HCT116 (cell line): ENCODE results near the gene MUC15. TPM values are rescaled to one million over a fixed set of nuclear protein-coding genes. Genes with fewer than 3 reads are reported as not detected.

Experiments used
- ATAC-seq: fragments of 200-7000 bp; cut with Tn5 transposase; 2 replicates; pipeline ENCODE4 v1.9.1; 2020; ENCODE audit warnings: mild to moderate bottlenecking, moderate library complexity
- BruUV-seq: library from RNA; stranded (reverse); fragments of 400-500 nt; replicated peaks from 2 replicates; lab custom pipeline; 2021; lab: Mats Ljungman, UMichigan
- CTCF ChIA-PET: fragments of 300-600 bp; sonication (Branson Sonifier 250); formaldehyde crosslinking; loops from one replicate; lab custom pipeline; 2021; ENCODE audit warnings: antibody characterized with exemption; lab: Charles Lee
- POLR2A ChIA-PET: fragments of 300-600, 350-600 bp; sonication (Branson Sonifier 250); formaldehyde crosslinking; loops from one replicate; lab custom pipeline; 2021; ENCODE audit warnings: antibody characterized with exemption; lab: Charles Lee
- RAD21 ChIA-PET, 2 experiments: fragments of 300-600 bp; sonication (Branson Sonifier 250); formaldehyde crosslinking; loops; one replicate each; lab custom pipeline; 2023; ENCODE audit warnings: low total read pairs in 2 of 2; ENCODE audit not compliant: uncharacterized antibody in 2 of 2, unreplicated experiment in 2 of 2, low non-redundant PET in 1 of 2; lab: Charles Lee
- DNase-seq: peaks from one replicate; pipeline ENCODE4 v3.0.0-alpha.2; 2010; ENCODE audit warnings: low read depth, low spot score
- H2AFZ ChIP-seq: fragments of 200-600 bp; shearing (Covaris generic), sonication (generic); 2 replicates; pipeline ENCODE4 v1.6.1; 2017; ENCODE audit warnings: low read depth, mixed run types, mixed read lengths, antibody characterized with exemption, low read length; ENCODE audit not compliant: poor library complexity, severe bottlenecking
- H3K27ac ChIP-seq: 2 replicates; pipeline ENCODE4 v1.5.1; 2012; ENCODE audit warnings: low read depth, low read length
- H3K27me3 ChIP-seq: fragments of 200-600 bp; sonication (generic); 2 replicates; pipeline ENCODE4 v1.6.1; 2016; ENCODE audit warnings: mixed run types, low read length, mixed read lengths; ENCODE audit not compliant: insufficient read depth
- H3K36me3 ChIP-seq, 2 experiments: fragments of 200-500 bp in 1 of 2; fragments of 200-600 bp in 1 of 2; sonication (Bioruptor generic) in 1 of 2; sonication (generic) in 1 of 2; 2 replicates each; pipeline versions ENCODE4 v1.5.1 to v1.6.1; 2014 to 2016; ENCODE audit warnings: low read length in 2 of 2, inconsistent platforms in 1 of 2, mixed read lengths in 1 of 2, mixed run types in 1 of 2; ENCODE audit not compliant: insufficient read depth in 2 of 2, control insufficient read depth in 1 of 2
- H3K4me1 ChIP-seq, 2 experiments: fragments of 200-600 bp in 1 of 2; sonication (generic) in 1 of 2; 2 replicates each; pipeline versions ENCODE4 v1.5.1 to v1.6.1; 2012 to 2017; ENCODE audit warnings: low read length in 2 of 2, inconsistent platforms in 1 of 2, mild to moderate bottlenecking in 1 of 2, mixed read lengths in 1 of 2, mixed run types in 1 of 2, moderate library complexity in 1 of 2; ENCODE audit not compliant: insufficient read depth in 2 of 2, control insufficient read depth in 1 of 2
- H3K4me2 ChIP-seq: fragments of 200-600 bp; sonication (generic); 2 replicates; pipeline ENCODE4 v1.6.1; 2017; ENCODE audit warnings: mixed run types, low read length, mixed read lengths
- H3K4me3 ChIP-seq, 2 experiments: fragments of 200-600 bp in 1 of 2; sonication (generic) in 1 of 2; replicated peaks in 1 of 2; 2 replicates each; pipeline ENCODE4 v1.5.1; 2011 to 2016; ENCODE audit warnings: low read length in 2 of 2, control low read depth in 1 of 2, low read depth in 1 of 2, mild to moderate bottlenecking in 1 of 2, mixed read lengths in 1 of 2, mixed run types in 1 of 2
- H3K79me2 ChIP-seq: fragments of 200-600 bp; sonication (generic); 2 replicates; pipeline ENCODE4 v1.6.1; 2017; ENCODE audit warnings: mild to moderate bottlenecking, mixed run types, low read length, moderate library complexity, mixed read lengths; ENCODE audit not compliant: insufficient read depth
- H3K9ac ChIP-seq: fragments of 200-600 bp; sonication (generic); 2 replicates; pipeline ENCODE4 v1.6.1; 2016; ENCODE audit warnings: low read length, mixed read lengths
- H3K9me2 ChIP-seq: fragments of 200-600 bp; sonication (generic), shearing (Covaris generic); 2 replicates; pipeline ENCODE4 v1.6.1; 2017; ENCODE audit warnings: mixed run types, mild to moderate bottlenecking, moderate library complexity; ENCODE audit not compliant: insufficient read depth
- H3K9me3 ChIP-seq, 2 experiments: fragments of 200-500 bp in 1 of 2; fragments of 200-600 bp in 1 of 2; sonication (Bioruptor generic) in 1 of 2; sonication (generic) in 1 of 2; 2 replicates each; pipeline ENCODE4 v1.6.1; 2014 to 2017; ENCODE audit warnings: low read length in 2 of 2, mixed read lengths in 2 of 2, inconsistent platforms in 1 of 2, low read depth in 1 of 2, mild to moderate bottlenecking in 1 of 2, mixed run types in 1 of 2, moderate library complexity in 1 of 2; ENCODE audit not compliant: control insufficient read depth in 1 of 2, insufficient read depth in 1 of 2
- H4K20me1 ChIP-seq: fragments of 200-600 bp; sonication (generic), shearing (Covaris generic); 2 replicates; pipeline ENCODE4 v1.6.1; 2017; ENCODE audit warnings: mixed run types, mild to moderate bottlenecking, moderate library complexity; ENCODE audit not compliant: insufficient read depth
- ATF3 ChIP-seq: IDR thresholded peaks from 2 replicates; pipeline ENCODE4 v1.6.1; 2012
- CBX3 ChIP-seq: IDR thresholded peaks from 2 replicates; pipeline ENCODE4 v1.6.1; 2012; ENCODE audit warnings: low read depth
- CEBPB ChIP-seq: IDR thresholded peaks from 2 replicates; pipeline ENCODE4 v1.6.1; 2012; ENCODE audit warnings: low read depth
- CTCF ChIP-seq, 3 experiments: fragments of 200-600 bp in 1 of 3; sonication (generic) in 1 of 3; IDR thresholded peaks in 2 of 3; conservative IDR thresholded peaks in 1 of 3; 2 replicates each; pipeline ENCODE4 v1.5.1; 2012 to 2017; ENCODE audit warnings: low read depth in 2 of 3, low read length in 2 of 3, antibody characterized with exemption in 1 of 3, borderline replicate concordance in 1 of 3, control low read depth in 1 of 3, mild to moderate bottlenecking in 1 of 3, mixed read lengths in 1 of 3, mixed run types in 1 of 3, moderate library complexity in 1 of 3; ENCODE audit not compliant: insufficient read depth in 1 of 3
- EGR1 ChIP-seq: IDR thresholded peaks from 2 replicates; pipeline ENCODE4 v1.6.1; 2012; ENCODE audit warnings: low read depth
- ELF1 ChIP-seq: IDR thresholded peaks from 2 replicates; pipeline ENCODE4 v1.6.1; 2012; ENCODE audit warnings: low read depth, borderline replicate concordance
- EZH2phosphoT487 ChIP-seq: fragments of 200-600 bp; IDR thresholded peaks from 2 replicates; pipeline ENCODE4 v1.6.1; 2018; ENCODE audit warnings: antibody characterized with exemption, borderline replicate concordance
- FOSL1 ChIP-seq: IDR thresholded peaks from 2 replicates; pipeline ENCODE4 v1.6.1; 2012; ENCODE audit warnings: low read depth
- JUND ChIP-seq: IDR thresholded peaks from 2 replicates; pipeline ENCODE4 v1.6.1; 2012
- MAX ChIP-seq: IDR thresholded peaks from 2 replicates; pipeline ENCODE4 v1.6.1; 2012
- RAD21 ChIP-seq: IDR thresholded peaks from 2 replicates; pipeline ENCODE4 v1.6.1; 2012; ENCODE audit warnings: low read depth, mild to moderate bottlenecking
- REST ChIP-seq: IDR thresholded peaks from 2 replicates; pipeline ENCODE4 v1.6.1; 2012; ENCODE audit warnings: low read depth
- SP1 ChIP-seq: IDR thresholded peaks from 2 replicates; pipeline ENCODE4 v1.6.1; 2012; ENCODE audit warnings: low read depth
- SRF ChIP-seq: IDR thresholded peaks from 2 replicates; pipeline ENCODE4 v1.6.1; 2012; ENCODE audit warnings: low read depth
- TCF7L2 ChIP-seq: IDR thresholded peaks from 2 replicates; pipeline ENCODE4 v1.7.0; 2011; ENCODE audit warnings: borderline replicate concordance, inconsistent platforms; ENCODE audit not compliant: insufficient read depth, insufficient read length; ENCODE audit errors: extremely low read depth
- ZBTB33 ChIP-seq: IDR thresholded peaks from 2 replicates; pipeline ENCODE4 v1.6.1; 2011; ENCODE audit warnings: mild to moderate bottlenecking, low read length, moderate library complexity; ENCODE audit not compliant: insufficient replicate concordance; ENCODE audit errors: extremely low read depth
- ZFX ChIP-seq: fragments of 450-650 bp; IDR thresholded peaks from 2 replicates; pipeline ENCODE4 v1.6.1; 2017
- intact Hi-C: fragments of 100-400 bp; cut with micrococcal nuclease; formaldehyde crosslinking; loops from 2 replicates; pipeline ENCODE4 v1.10.0; 2022
- total RNA-seq: library from RNA; stranded (reverse); gene quantifications from one replicate; pipeline ENCODE4 v1.2.1, GENCODE V29; 2021; ENCODE audit not compliant: unreplicated experiment

Gene MUC15
- total RNA-seq, 1 experiment from 2014 or later: not detected

GRCh38 chr11:26537341-26537740, 34.7 kb downstream of the MUC15 start:
- Histone ChIP-seq H4K20me1 (no peaks in the 10 kb centered on the region), H3K4me1 (no peaks in the 10 kb centered on the region)
- no TSS peak for BruUV-seq

More at GRCh38 chr11:26537341-26537740, 34.7 kb downstream of the MUC15 start:
- Histone ChIP-seq H3K9me2 (no peaks in the 10 kb centered on the region), H3K79me2 (no peaks in the 10 kb centered on the region), H3K27me3 (no peaks in the 10 kb centered on the region), H3K9ac (no peak overlapping the region)
- RAD21 ChIA-PET: no interaction called here
- TF ChIP-seq MAX (no peak), SRF (no peak), TCF7L2 (no peak), ELF1 (no peak), EZH2phosphoT487 (no peak), CBX3 (no peak), REST (no peak), FOSL1 (no peak), CEBPB (no peak), CTCF (IDR thresholded peaks at IDR 0.05 in 2 of 3, conservative IDR thresholded peaks at IDR 0.05 in 1 of 3; ENCODE audit: borderline replicate concordance in 1 of 3, insufficient read depth in 1 of 3, low read depth in 2 of 3, low read length in 2 of 3) (no peak), ATF3 (no peak), SP1 (no peak), ZFX (no peak), ZBTB33 (no peak), JUND (no peak), EGR1 (no peak), RAD21 (no peak)
- TF ChIP-seq, all 23 proteins: peak for 0
- no peak overlapping the region for H3K4me3 ChIP-seq
- H3K36me3 ChIP-seq: no peaks in the 10 kb centered on the region
- no peak overlapping the region for H3K27ac ChIP-seq
- intact Hi-C loops: no loop called here
- no peak overlapping the region for H2AFZ ChIP-seq
- H3K4me2 ChIP-seq: no peak overlapping the region
- CTCF ChIA-PET: no interaction called here
- H3K9me3 ChIP-seq: peaks cover 3 to 4% of the 10 kb centered on the region in 2 experiments; a peak in 2 of 4 replicates
- ATAC-seq: no peak
- DNase-seq: no peak
- POLR2A ChIA-PET: no interaction called here
